NCI-H2171 (cell line): ENCODE data around the gene PPP1R14D.

Experiments used
- DNase-seq: peaks from one replicate; lab custom pipeline; 2025; lab: John Stamatoyannopoulos, UW

Gene PPP1R14D

GRCh38 chr15:40819048-40819447 is 9.5 kb downstream of the PPP1R14D start:
- DNase-seq: no peak

GRCh38 chr15:40815042-40815698 is 13.3 kb downstream of the PPP1R14D start:
- no peak for DNase-seq

GRCh38 chr15:40812721-40813425 is 15.6 kb downstream of the PPP1R14D start:
- DNase-seq: no peak

- no peak for DNase-seq
Measured at GRCh38 chr15:40808861-40809450, 19.6 kb downstream of the PPP1R14D start.

GRCh38 chr15:40807888-40808461 is 20.5 kb downstream of the PPP1R14D start:
- DNase-seq: no peak

- DNase-seq: peak; percentile 99
Measured at GRCh38 chr15:40807028-40807887, 21.2 kb downstream of the PPP1R14D start, which contains the start of the genes DNAJC17 and ZFYVE19. Gene DNAJC17 (minus strand): TSS chr15:40807473. CDS start chr15:40807446, 27 bp downstream. Gene ZFYVE19 (plus strand): TSS chr15:40807089. CDS start chr15:40807590, 501 bp downstream.

- DNase-seq: no peak
Measured at GRCh38 chr15:40806672-40807027, 21.9 kb downstream of the PPP1R14D start.

GRCh38 chr15:40803688-40804087 is 24.8 kb downstream of the PPP1R14D start:
- DNase-seq: no peak

- no peak for DNase-seq
Measured at GRCh38 chr15:40803076-40803475, 25.4 kb downstream of the PPP1R14D start.

GRCh38 chr15:40799523-40799922 is 29.0 kb downstream of the PPP1R14D start:
- DNase-seq: no peak

- DNase-seq: no peak
Measured at GRCh38 chr15:40796512-40796911, 32.0 kb downstream of the PPP1R14D start.

- no peak for DNase-seq
Measured at GRCh38 chr15:40796041-40796440, 32.5 kb downstream of the PPP1R14D start.

- DNase-seq: no peak
Measured at GRCh38 chr15:40793216-40793989, 35.1 kb downstream of the PPP1R14D start.

GRCh38 chr15:40792394-40792793 is 36.1 kb downstream of the PPP1R14D start:
- DNase-seq: no peak

GRCh38 chr15:40790718-40791117 is 37.8 kb downstream of the PPP1R14D start:
- DNase-seq: no peak

GRCh38 chr15:40789999-40790398 is 38.5 kb downstream of the PPP1R14D start:
- no peak for DNase-seq

GRCh38 chr15:40789119-40789518 is 39.4 kb downstream of the PPP1R14D start:
- no peak for DNase-seq

GRCh38 chr15:40787991-40788390 is 40.5 kb downstream of the PPP1R14D start:
- DNase-seq: no peak

GRCh38 chr15:40787344-40787841 is 41.1 kb downstream of the PPP1R14D start:
- no peak for DNase-seq

- no peak for DNase-seq
Measured at GRCh38 chr15:40785814-40786213, 42.7 kb downstream of the PPP1R14D start.

GRCh38 chr15:40785164-40785563 is 43.3 kb downstream of the PPP1R14D start:
- DNase-seq: no peak
